GM12864 (cell line): ENCODE data around the gene IFFO2.

Experiments
- DNase-seq: peaks from one replicate; pipeline ENCODE4 v3.0.0-alpha.2; 2011; ENCODE audit warnings: low read depth
- H3K4me3 ChIP-seq: 2 replicates; pipeline ENCODE4 v1.5.1; 2011; ENCODE audit warnings: mild to moderate bottlenecking, low read depth, low read length, control low read depth
- TF ChIP-seq, protein P1 (sequence below): IDR thresholded peaks from 2 replicates; pipeline ENCODE4 v1.5.1; 2011; ENCODE audit warnings: low read depth, mild to moderate bottlenecking, moderate library complexity, low read length, control low read depth, inconsistent platforms; ENCODE audit errors: missing control alignments

IFFO2 gene

DNA sequence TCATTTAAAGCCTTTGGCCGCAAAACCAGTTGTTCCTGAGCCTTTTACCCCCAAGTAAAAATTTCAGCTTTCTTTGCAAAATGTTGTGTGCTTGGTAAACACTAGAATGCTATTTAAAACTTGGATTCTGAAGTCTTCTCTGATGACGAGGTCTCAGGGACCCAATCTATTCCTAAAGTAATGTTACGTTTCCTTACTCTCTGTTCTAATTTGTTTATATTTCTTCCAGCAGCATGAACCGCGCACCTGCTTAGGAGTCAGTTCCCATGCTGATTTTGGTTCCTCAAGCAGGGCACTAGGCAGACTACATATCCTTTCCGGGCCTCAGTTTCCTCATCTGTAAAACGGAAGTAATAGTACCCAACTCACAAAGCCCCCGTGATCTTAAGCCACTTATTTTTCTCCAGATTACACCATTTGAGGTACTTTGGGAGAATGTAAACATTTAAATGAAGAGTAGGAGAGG, 53.2 kb downstream of the IFFO2 start:
- TF ChIP-seq, protein P1, sequence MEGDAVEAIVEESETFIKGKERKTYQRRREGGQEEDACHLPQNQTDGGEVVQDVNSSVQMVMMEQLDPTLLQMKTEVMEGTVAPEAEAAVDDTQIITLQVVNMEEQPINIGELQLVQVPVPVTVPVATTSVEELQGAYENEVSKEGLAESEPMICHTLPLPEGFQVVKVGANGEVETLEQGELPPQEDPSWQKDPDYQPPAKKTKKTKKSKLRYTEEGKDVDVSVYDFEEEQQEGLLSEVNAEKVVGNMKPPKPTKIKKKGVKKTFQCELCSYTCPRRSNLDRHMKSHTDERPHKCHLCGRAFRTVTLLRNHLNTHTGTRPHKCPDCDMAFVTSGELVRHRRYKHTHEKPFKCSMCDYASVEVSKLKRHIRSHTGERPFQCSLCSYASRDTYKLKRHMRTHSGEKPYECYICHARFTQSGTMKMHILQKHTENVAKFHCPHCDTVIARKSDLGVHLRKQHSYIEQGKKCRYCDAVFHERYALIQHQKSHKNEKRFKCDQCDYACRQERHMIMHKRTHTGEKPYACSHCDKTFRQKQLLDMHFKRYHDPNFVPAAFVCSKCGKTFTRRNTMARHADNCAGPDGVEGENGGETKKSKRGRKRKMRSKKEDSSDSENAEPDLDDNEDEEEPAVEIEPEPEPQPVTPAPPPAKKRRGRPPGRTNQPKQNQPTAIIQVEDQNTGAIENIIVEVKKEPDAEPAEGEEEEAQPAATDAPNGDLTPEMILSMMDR: no peak
- no peak for DNase-seq
- peak overlapping the region; percentile 83 for H3K4me3 ChIP-seq

GRCh38 chr1:18902523-18903290, 53.8 kb downstream of the IFFO2 start, which contains the start of gene ALDH4A1:
Gene ALDH4A1, minus strand, starts transcription at chr1:18902555. Its CDS starts 32 bp downstream, at chr1:18902523.
- TF ChIP-seq, protein P1: no peak
- peak; percentile 96 for DNase-seq
- peak within 1 kb of the TSS; percentile 83 for H3K4me3 ChIP-seq

- TF ChIP-seq, protein P1: no peak
- peak overlapping the region; percentile 83 for H3K4me3 ChIP-seq
These were observed 54.4 kb downstream of the IFFO2 start for GRCh38 chr1:18901952-18902522.

GRCh38 chr1:18901147-18901951, 55.1 kb downstream of the IFFO2 start:
- H3K4me3 ChIP-seq: peak overlapping the region; percentile 83; the same call in 1 of the 2 replicates
- DNase-seq: no peak
- TF ChIP-seq, protein P1: no peak

More at GRCh38 chr1:18901952-18902522, 54.4 kb downstream of the IFFO2 start:
- DNase-seq: no peak

DNA sequence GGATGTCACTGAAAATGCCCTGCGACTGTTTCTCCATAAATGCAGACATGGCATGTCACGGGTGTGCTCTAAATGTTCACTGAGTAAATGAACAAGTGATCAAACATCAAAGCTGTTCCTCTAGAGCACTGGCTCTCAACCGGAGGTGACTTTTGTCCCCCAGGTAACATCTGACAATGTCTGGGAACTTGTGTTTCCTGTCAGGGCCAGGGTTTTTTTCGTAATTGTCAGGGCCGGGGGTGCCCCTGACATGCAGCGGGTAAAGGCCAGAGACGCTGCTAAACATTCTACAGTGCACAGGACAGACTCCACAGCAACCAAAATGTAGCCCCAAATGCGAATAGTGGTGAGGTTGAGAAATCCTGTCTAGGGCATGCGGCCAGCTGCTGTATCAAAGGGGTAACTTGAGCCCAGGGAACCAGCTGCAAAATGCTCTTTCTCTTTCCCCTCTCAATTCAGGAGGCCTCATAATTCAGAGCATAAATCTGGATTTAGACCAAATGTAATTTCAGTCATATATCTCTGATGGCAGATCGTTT, 56.1 kb downstream of the IFFO2 start:
- TF ChIP-seq, protein P1: no peak
- no peak for DNase-seq
- H3K4me3 ChIP-seq: no peak overlapping the region

GRCh38 chr1:18899363-18900049, 57.0 kb downstream of the IFFO2 start:
- no peak for DNase-seq
- no peak overlapping the region for H3K4me3 ChIP-seq
- TF ChIP-seq, protein P1: no peak
